ENCODE data around the gene KRT40.

GRCh38 chr17:40966848-40967247 lies 17.3 kb downstream of the KRT40 start, which contains the start of gene KRT39:
- TF ChIP-seq EZH2 (IDR thresholded peaks at IDR 0.05; ENCODE audit: low read depth, unreplicated experiment) (no peak), EZH2phosphoT487 (IDR thresholded peaks at IDR 0.05; ENCODE audit: unreplicated experiment) (no peak), REST (IDR thresholded peaks at IDR 0.05; ENCODE audit: unreplicated experiment) (no peak), CTCF (conservative IDR thresholded peaks at IDR 0.05; ENCODE audit: low read depth in 2 of 2) (no peak), ZNF462 (CRISPR knock-in tag; IDR thresholded peaks at IDR 0.05) (no peak), POLR2AphosphoS5 (IDR thresholded peaks at IDR 0.05; ENCODE audit: low read depth) (no peak)

Measured in GM23338 (cell line).